ENCODE results near the gene SH3PXD2B.

Gene SH3PXD2B

DNA sequence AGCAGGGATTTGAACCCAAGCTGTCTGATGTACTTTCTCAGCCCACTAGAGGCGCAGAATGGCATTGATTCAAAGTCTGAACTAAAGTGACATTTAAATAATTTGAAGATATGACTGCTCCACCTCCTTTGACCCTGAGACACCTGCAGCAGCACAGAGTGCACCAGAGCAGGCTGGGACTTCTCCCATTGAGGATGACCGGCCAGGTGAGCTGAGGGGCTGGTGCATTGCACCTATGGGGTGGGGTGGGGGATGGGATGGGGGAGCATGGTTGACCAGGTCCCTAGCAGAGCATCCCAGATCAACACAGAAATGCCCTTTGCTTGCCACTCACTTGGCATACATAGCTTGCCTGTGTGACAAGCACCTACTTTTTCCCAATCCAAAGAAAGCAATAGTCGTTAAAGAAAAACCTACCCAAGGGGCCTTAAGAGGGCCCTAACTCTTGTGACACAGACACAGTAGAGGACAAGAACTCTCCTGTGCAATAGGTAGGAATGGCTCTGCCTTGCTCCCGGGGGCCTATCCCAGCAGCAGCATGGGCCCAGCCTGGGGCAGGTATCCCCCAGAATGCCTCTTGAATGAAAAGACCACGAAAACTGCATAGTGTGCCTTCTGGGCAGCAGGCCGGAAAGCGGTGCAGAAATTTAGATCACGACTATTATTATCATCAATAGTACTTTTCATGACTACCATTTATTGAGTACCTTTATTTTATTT lies 6.5 kb downstream of the SH3PXD2B start:
- TF ChIP-seq, protein P1, sequence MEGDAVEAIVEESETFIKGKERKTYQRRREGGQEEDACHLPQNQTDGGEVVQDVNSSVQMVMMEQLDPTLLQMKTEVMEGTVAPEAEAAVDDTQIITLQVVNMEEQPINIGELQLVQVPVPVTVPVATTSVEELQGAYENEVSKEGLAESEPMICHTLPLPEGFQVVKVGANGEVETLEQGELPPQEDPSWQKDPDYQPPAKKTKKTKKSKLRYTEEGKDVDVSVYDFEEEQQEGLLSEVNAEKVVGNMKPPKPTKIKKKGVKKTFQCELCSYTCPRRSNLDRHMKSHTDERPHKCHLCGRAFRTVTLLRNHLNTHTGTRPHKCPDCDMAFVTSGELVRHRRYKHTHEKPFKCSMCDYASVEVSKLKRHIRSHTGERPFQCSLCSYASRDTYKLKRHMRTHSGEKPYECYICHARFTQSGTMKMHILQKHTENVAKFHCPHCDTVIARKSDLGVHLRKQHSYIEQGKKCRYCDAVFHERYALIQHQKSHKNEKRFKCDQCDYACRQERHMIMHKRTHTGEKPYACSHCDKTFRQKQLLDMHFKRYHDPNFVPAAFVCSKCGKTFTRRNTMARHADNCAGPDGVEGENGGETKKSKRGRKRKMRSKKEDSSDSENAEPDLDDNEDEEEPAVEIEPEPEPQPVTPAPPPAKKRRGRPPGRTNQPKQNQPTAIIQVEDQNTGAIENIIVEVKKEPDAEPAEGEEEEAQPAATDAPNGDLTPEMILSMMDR (IDR thresholded peaks at IDR 0.05; ENCODE audit: insufficient read depth, missing control alignments), result no peak
- DNase-seq (ENCODE audit: insufficient read length, low spot score) (no peak), FAIRE-seq (no peak)

DNA sequence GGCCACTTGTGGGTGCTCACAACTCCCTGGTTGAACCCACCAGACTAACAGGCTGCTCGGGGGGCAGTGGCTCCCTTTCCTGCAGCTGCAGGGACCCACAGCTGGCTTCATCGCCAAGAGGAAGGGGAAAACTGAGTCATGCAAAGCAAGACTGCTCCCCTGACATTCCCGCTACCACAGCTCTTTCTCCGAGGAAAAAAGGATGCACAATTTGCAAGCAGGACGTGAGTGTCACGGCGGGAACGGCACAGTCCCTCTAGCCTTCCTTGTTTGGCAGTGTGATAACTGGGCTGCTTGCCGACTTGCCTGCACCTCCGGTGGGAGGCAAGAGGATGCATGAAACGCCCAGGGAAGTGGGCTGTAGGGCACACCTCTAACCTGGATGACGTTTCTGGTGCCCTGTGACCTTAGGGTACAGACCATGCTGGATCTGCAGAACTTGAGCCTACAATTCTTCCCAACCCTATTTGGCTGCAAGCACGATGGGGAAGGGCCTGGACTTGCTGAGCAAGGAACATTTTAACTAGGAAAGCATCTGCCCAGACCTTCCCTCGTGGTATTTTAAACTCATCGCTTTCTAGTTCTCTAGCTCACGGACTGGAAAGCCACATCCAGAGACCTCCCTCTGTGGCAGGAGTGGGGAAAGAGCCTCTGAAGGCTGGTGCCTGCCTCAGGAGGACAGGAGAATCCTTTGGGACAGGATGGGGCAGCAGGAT lies 7.8 kb downstream of the SH3PXD2B start:
- TF ChIP-seq, protein P1 (IDR thresholded peaks at IDR 0.05; ENCODE audit: insufficient read depth, missing control alignments), result no peak
- DNase-seq (ENCODE audit: insufficient read length, low spot score), result no peak
- FAIRE-seq, result no peak

DNA sequence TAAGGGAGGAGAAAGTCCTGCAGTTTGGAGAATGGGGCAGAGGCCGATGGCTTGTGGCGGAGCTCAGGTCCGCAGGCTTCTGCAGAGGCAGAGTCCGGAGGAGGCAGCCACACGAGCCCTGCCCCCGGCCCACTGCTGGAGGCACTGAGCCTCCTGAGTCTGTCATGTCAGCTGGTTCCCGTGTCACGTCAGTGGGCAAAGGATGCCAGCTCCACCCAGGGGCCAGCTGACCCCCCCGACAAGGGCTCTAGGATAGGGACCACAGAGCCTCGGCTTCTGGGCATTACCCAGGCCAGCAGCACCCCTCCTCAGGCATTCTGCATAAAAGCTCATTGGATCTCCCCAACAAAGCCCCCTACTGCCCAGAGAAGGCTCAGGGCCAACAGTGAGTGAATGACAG lies 8.5 kb downstream of the SH3PXD2B start:
- DNase-seq (ENCODE audit: insufficient read length, low spot score), result no peak
- TF ChIP-seq, protein P1 (IDR thresholded peaks at IDR 0.05; ENCODE audit: insufficient read depth, missing control alignments), result no peak
- FAIRE-seq, result no peak

DNA sequence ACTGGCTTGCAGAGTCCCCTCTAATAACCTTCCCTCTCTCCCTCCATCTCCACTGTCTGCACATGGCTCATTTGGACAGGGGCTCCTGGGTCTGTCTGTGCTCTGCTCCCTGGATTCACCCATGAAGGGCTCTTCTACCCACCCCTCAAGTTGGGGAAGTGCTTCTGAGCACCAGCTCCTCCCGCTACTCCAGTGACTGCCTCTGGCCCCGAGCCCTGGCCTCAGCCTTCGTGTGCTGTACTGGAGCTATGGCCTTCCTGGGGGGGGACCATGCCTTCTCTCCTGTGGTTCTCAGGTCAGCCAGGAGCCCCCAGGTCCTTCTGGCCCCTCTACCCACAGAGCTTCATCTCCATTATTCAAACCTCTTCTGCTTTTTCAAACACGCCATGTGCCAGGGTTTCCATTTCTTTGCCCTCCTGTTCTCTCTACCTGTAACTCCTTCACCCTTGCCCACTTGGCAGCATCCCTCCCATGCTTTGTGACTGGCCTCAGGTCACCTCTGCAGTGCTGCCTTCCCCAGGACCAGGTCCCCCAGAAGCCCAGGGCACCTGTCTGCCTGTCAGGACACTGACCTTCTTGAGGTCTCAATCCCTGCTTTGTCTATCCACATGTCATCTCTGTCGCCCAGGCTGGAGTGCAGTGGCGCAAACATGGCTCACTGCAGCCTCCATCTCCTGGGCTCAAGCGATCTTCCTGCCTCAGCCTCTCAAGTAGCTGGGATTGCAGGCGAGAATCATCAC lies 9.5 kb downstream of the SH3PXD2B start:
- TF ChIP-seq, protein P1 (IDR thresholded peaks at IDR 0.05; ENCODE audit: insufficient read depth, missing control alignments), result no peak
- DNase-seq (ENCODE audit: insufficient read length, low spot score), result no peak
- no peak for FAIRE-seq

DNA sequence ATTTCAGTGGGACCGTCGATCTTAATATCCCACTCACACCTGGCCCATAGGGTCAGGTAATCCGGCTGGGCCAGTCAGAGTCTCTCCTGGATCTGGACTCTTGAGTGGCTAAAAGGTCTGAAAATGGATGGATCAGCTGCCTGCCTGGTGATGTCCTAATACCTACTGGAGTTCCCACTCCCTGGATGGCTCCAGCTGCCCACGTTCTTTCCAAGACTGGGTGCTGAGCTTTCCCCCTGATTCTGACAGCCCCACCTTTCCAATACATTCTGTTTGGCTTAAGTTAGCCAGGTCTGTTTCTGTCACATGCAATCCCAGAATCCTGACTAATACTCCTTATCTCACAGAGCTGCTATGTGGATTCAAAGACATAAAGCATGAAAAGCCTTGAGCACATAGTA lies 10.2 kb downstream of the SH3PXD2B start:
- TF ChIP-seq, protein P1 (IDR thresholded peaks at IDR 0.05; ENCODE audit: insufficient read depth, missing control alignments), result no peak
- DNase-seq (ENCODE audit: insufficient read length, low spot score) (no peak), FAIRE-seq (no peak)

DNA sequence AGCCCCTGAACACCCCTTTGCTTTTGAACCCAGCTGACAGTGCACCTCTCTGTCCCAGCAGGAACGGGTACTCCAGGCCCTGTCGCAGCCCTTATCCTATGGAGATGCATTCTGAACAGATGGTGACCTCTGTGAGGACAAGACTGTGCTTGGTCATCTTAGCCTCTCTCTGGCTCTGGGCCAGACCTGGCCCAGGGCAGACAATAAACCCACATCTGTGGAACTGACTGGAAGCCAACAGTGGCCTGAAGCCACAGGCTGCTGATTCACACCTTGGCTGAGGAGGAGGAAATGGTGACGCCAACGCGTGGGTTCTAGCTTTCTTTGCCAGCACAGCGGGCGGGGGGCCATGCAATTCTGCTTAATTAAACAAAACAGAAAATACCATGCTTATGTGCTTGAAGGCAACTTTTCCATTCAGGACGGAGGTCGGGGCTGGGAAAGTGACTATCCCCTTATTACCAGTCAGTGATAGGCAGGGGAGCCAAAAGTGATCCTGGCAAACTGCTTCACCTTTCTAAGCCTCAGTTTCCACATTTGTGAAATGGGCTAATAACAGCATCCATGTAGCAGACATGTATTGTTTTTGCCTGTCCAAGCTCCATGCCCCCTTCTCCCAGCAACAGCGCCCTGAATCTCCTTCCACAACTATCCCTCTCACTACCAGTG lies 10.8 kb downstream of the SH3PXD2B start:
- no peak for DNase-seq (ENCODE audit: insufficient read length, low spot score)
- TF ChIP-seq, protein P1 (IDR thresholded peaks at IDR 0.05; ENCODE audit: insufficient read depth, missing control alignments), result no peak
- FAIRE-seq, result no peak
